ENCODE measurements around the gene FBXO31.

Gene FBXO31

DNA sequence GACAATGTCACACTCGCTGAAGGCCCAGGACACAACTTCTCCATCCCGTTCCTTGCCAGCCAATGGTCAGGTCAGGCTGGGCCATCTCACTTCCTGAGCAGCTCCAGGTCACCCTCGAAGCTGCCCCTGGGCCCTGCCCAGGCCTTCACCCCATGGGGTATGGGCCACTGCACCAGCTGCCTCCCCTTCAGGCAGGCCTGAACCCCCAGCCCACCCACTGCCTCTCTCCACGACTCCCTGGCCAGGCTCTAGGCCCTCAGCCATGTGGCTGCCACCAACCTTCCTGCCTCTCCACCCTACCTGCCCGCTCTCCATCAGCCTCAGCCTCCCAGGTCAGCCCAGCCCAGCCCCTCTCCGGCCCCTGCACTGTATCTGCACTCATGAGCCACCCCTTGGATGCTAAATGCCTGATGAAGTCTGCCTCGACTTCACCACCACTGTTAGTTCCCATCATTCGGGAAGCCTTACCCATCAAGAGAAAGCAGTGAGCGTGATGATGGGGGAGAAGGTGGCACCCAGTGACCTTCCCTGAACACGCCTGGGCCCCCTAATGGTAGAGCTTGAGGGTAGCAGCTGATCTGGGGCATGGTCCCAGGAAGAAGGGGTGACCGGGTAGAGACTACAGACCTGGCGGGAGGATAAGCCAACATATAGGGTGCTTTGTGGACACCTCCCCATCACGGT lies 35.5 kb downstream of the FBXO31 start:
- CTCF ChIA-PET = interaction anchor here (0.7 kb wide), 2 partner anchors 145 to 337 kb away, joined by 3 to 4 read pairs; no protein-coding TSS in a partner anchor
- no peak for TF ChIP-seq ZFHX2 (tag by site-specific recombination; conservative IDR thresholded peaks at IDR 0.05)
- no peak for TF ChIP-seq BCL11B (tag by site-specific recombination; IDR thresholded peaks at IDR 0.05; ENCODE audit: low read depth)
- TF ChIP-seq, protein P1, sequence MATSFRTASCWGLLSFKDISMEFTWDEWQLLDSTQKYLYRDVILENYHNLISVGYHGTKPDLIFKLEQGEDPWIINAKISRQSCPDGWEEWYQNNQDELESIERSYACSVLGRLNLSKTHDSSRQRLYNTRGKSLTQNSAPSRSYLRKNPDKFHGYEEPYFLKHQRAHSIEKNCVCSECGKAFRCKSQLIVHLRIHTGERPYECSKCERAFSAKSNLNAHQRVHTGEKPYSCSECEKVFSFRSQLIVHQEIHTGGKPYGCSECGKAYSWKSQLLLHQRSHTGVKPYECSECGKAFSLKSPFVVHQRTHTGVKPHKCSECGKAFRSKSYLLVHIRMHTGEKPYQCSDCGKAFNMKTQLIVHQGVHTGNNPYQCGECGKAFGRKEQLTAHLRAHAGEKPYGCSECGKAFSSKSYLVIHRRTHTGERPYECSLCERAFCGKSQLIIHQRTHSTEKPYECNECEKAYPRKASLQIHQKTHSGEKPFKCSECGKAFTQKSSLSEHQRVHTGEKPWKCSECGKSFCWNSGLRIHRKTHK (tag by site-specific recombination; IDR thresholded peaks at IDR 0.05) = no peak
- TF ChIP-seq, protein P2, sequence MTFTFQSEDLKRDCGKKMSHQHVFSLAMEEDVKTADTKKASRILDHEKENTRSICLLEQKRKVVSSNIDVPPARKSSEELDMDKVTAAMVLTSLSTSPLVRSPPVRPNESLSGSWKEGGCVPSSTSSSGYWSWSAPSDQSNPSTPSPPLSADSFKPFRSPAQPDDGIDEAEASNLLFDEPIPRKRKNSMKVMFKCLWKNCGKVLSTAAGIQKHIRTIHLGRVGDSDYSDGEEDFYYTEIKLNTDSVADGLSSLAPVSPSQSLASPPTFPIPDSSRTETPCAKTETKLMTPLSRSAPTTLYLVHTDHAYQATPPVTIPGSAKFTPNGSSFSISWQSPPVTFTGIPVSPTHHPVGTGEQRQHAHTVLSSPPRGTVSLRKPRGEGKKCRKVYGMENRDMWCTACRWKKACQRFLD (tag by site-specific recombination; IDR thresholded peaks at IDR 0.05) = no peak
- TF ChIP-seq HOXC10 (CRISPR knock-in tag; IDR thresholded peaks at IDR 0.05) = no peak
- TF ChIP-seq, protein P3, sequence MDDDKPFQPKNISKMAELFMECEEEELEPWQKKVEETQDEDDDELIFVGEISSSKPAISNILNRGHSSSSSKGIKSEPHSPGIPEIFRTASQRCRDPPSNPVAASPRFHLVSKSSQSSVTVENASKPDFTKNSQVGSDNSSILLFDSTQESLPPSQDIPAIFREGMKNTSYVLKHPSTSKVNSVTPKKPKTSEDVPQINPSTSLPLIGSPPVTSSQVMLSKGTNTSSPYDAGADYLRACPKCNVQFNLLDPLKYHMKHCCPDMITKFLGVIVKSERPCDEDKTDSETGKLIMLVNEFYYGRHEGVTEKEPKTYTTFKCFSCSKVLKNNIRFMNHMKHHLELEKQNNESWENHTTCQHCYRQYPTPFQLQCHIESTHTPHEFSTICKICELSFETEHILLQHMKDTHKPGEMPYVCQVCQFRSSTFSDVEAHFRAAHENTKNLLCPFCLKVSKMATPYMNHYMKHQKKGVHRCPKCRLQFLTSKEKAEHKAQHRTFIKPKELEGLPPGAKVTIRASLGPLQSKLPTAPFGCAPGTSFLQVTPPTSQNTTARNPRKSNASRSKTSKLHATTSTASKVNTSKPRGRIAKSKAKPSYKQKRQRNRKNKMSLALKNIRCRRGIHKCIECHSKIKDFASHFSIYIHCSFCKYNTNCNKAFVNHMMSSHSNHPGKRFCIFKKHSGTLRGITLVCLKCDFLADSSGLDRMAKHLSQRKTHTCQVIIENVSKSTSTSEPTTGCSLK (tag by site-specific recombination; IDR thresholded peaks at IDR 0.05) = no peak
- TF ChIP-seq, protein P4, sequence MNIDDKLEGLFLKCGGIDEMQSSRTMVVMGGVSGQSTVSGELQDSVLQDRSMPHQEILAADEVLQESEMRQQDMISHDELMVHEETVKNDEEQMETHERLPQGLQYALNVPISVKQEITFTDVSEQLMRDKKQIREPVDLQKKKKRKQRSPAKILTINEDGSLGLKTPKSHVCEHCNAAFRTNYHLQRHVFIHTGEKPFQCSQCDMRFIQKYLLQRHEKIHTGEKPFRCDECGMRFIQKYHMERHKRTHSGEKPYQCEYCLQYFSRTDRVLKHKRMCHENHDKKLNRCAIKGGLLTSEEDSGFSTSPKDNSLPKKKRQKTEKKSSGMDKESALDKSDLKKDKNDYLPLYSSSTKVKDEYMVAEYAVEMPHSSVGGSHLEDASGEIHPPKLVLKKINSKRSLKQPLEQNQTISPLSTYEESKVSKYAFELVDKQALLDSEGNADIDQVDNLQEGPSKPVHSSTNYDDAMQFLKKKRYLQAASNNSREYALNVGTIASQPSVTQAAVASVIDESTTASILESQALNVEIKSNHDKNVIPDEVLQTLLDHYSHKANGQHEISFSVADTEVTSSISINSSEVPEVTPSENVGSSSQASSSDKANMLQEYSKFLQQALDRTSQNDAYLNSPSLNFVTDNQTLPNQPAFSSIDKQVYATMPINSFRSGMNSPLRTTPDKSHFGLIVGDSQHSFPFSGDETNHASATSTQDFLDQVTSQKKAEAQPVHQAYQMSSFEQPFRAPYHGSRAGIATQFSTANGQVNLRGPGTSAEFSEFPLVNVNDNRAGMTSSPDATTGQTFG (tag by site-specific recombination; IDR thresholded peaks at IDR 0.05; ENCODE audit: borderline replicate concordance) = no peak
- TF ChIP-seq, protein P5, sequence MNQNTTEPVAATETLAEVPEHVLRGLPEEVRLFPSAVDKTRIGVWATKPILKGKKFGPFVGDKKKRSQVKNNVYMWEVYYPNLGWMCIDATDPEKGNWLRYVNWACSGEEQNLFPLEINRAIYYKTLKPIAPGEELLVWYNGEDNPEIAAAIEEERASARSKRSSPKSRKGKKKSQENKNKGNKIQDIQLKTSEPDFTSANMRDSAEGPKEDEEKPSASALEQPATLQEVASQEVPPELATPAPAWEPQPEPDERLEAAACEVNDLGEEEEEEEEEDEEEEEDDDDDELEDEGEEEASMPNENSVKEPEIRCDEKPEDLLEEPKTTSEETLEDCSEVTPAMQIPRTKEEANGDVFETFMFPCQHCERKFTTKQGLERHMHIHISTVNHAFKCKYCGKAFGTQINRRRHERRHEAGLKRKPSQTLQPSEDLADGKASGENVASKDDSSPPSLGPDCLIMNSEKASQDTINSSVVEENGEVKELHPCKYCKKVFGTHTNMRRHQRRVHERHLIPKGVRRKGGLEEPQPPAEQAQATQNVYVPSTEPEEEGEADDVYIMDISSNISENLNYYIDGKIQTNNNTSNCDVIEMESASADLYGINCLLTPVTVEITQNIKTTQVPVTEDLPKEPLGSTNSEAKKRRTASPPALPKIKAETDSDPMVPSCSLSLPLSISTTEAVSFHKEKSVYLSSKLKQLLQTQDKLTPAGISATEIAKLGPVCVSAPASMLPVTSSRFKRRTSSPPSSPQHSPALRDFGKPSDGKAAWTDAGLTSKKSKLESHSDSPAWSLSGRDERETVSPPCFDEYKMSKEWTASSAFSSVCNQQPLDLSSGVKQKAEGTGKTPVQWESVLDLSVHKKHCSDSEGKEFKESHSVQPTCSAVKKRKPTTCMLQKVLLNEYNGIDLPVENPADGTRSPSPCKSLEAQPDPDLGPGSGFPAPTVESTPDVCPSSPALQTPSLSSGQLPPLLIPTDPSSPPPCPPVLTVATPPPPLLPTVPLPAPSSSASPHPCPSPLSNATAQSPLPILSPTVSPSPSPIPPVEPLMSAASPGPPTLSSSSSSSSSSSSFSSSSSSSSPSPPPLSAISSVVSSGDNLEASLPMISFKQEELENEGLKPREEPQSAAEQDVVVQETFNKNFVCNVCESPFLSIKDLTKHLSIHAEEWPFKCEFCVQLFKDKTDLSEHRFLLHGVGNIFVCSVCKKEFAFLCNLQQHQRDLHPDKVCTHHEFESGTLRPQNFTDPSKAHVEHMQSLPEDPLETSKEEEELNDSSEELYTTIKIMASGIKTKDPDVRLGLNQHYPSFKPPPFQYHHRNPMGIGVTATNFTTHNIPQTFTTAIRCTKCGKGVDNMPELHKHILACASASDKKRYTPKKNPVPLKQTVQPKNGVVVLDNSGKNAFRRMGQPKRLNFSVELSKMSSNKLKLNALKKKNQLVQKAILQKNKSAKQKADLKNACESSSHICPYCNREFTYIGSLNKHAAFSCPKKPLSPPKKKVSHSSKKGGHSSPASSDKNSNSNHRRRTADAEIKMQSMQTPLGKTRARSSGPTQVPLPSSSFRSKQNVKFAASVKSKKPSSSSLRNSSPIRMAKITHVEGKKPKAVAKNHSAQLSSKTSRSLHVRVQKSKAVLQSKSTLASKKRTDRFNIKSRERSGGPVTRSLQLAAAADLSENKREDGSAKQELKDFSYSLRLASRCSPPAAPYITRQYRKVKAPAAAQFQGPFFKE (tag by site-specific recombination; IDR thresholded peaks at IDR 0.05; ENCODE audit: borderline replicate concordance) = no peak
- TF ChIP-seq ZNF121 (tag by site-specific recombination; IDR thresholded peaks at IDR 0.05) = no peak
- no peak for TF ChIP-seq ZFP41 (tag by site-specific recombination; IDR thresholded peaks at IDR 0.05; ENCODE audit: borderline replicate concordance)
- no peak for TF ChIP-seq ZFP69B (tag by site-specific recombination; IDR thresholded peaks at IDR 0.05)
- TF ChIP-seq ZNF660 (tag by site-specific recombination; IDR thresholded peaks at IDR 0.05) = no peak
- TF ChIP-seq, protein P6, sequence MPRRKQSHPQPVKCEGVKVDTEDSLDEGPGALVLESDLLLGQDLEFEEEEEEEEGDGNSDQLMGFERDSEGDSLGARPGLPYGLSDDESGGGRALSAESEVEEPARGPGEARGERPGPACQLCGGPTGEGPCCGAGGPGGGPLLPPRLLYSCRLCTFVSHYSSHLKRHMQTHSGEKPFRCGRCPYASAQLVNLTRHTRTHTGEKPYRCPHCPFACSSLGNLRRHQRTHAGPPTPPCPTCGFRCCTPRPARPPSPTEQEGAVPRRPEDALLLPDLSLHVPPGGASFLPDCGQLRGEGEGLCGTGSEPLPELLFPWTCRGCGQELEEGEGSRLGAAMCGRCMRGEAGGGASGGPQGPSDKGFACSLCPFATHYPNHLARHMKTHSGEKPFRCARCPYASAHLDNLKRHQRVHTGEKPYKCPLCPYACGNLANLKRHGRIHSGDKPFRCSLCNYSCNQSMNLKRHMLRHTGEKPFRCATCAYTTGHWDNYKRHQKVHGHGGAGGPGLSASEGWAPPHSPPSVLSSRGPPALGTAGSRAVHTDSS (tag by site-specific recombination; IDR thresholded peaks at IDR 0.05) = no peak
- TF ChIP-seq, protein P7, sequence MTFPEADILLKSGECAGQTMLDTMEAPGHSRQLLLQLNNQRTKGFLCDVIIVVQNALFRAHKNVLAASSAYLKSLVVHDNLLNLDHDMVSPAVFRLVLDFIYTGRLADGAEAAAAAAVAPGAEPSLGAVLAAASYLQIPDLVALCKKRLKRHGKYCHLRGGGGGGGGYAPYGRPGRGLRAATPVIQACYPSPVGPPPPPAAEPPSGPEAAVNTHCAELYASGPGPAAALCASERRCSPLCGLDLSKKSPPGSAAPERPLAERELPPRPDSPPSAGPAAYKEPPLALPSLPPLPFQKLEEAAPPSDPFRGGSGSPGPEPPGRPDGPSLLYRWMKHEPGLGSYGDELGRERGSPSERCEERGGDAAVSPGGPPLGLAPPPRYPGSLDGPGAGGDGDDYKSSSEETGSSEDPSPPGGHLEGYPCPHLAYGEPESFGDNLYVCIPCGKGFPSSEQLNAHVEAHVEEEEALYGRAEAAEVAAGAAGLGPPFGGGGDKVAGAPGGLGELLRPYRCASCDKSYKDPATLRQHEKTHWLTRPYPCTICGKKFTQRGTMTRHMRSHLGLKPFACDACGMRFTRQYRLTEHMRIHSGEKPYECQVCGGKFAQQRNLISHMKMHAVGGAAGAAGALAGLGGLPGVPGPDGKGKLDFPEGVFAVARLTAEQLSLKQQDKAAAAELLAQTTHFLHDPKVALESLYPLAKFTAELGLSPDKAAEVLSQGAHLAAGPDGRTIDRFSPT (tag by site-specific recombination; IDR thresholded peaks at IDR 0.05) = no peak
- TF ChIP-seq, protein P8, sequence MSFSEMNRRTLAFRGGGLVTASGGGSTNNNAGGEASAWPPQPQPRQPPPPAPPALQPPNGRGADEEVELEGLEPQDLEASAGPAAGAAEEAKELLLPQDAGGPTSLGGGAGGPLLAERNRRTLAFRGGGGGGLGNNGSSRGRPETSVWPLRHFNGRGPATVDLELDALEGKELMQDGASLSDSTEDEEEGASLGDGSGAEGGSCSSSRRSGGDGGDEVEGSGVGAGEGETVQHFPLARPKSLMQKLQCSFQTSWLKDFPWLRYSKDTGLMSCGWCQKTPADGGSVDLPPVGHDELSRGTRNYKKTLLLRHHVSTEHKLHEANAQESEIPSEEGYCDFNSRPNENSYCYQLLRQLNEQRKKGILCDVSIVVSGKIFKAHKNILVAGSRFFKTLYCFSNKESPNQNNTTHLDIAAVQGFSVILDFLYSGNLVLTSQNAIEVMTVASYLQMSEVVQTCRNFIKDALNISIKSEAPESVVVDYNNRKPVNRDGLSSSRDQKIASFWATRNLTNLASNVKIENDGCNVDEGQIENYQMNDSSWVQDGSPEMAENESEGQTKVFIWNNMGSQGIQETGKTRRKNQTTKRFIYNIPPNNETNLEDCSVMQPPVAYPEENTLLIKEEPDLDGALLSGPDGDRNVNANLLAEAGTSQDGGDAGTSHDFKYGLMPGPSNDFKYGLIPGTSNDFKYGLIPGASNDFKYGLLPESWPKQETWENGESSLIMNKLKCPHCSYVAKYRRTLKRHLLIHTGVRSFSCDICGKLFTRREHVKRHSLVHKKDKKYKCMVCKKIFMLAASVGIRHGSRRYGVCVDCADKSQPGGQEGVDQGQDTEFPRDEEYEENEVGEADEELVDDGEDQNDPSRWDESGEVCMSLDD (tag by site-specific recombination; IDR thresholded peaks at IDR 0.05) = no peak

More for the DNA sequence above, 35.5 kb downstream of the FBXO31 start:
- H3K4me3 ChIP-seq (ENCODE audit: low read depth, low read length) = no peak overlapping the region
- H3K27ac ChIP-seq (ENCODE audit: extremely low read depth, low read depth, low read length) = no peak overlapping the region
- peaks cover 0 to 37% of the 10 kb centered on the region in 2 experiments; a peak in 2 of 3 replicates for H3K36me3 ChIP-seq (ENCODE audit: control insufficient read depth in 2 of 2, insufficient read depth in 1 of 2, low read length in 2 of 2)
- POLR2A ChIA-PET = interaction anchor here (1.4 kb wide), 1 partner anchor 31 kb away, joined by 3 read pairs; the partner anchor contains the start of gene C16orf95
- no peaks in the 10 kb centered on the region for H3K9me3 ChIP-seq (ENCODE audit: control insufficient read depth, insufficient read depth, low read depth, low read length)
- H3K4me1 ChIP-seq (ENCODE audit: control insufficient read depth, insufficient read depth, low read length) = no peaks in the 10 kb centered on the region

Data from HEK293 (cell line).